Esophagus squamous epithelium (tissue), 4 donors: ENCODE results near the gene STAMBP.

Experiments
- POLR2A ChIP-seq, 4 donors: fragments of 450-650 bp; IDR thresholded peaks; one replicate each; pipeline ENCODE4 v1.6.1; 2017; ENCODE audit warnings: antibody characterized with exemption in 4 of 4, mild to moderate bottlenecking in 4 of 4, moderate library complexity in 3 of 4
- TF ChIP-seq, protein P1 (sequence below), 6 experiments: fragments of 450-650 bp in 4 of 6; fragments of 200-600 bp in 2 of 6; sonication (generic) in 2 of 6; IDR thresholded peaks; one replicate each; pipeline ENCODE4 v1.5.1; 2016 to 2019; ENCODE audit warnings: antibody characterized with exemption in 6 of 6, mild to moderate bottlenecking in 4 of 6, moderate library complexity in 4 of 6

DNA sequence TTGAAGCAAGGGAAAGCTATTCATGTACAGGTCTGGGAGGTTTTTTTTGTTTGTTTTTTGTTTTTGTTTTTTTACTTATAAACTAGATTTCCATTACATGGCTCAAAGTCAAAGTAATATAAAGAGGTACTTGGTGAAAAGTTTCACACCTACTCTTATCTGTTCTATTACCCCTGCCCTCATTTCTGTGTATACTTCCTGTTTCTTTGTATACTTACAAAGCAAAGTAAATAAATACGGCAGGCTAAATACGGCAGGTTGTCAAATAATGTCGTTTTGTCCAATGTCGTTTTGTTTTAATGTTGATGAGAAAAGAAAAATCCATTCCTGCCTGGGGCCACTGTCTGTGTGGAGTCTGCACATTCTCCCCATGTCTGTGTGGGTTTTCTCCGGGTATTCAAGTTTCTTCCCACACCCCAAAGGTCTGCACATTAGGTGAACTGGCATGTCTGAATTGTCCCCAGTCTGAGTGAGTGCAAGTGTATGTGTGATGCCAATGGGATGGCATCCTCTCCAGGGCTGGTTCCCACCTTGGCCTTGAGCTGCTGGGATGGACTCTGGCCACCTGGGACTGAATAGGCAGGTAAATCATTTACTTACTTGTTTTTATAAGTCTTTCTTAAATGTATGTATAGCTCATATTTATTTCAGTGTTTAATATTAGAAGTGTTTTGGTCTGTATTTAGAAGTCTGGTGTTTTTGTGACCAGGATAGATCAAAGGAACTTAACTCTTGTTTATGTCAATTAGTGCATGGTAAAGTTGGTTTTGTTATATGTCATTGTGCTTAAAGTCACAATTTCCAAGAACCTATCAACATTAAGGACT lies 13.4 kb downstream of the STAMBP start:
- TF ChIP-seq, protein P1, sequence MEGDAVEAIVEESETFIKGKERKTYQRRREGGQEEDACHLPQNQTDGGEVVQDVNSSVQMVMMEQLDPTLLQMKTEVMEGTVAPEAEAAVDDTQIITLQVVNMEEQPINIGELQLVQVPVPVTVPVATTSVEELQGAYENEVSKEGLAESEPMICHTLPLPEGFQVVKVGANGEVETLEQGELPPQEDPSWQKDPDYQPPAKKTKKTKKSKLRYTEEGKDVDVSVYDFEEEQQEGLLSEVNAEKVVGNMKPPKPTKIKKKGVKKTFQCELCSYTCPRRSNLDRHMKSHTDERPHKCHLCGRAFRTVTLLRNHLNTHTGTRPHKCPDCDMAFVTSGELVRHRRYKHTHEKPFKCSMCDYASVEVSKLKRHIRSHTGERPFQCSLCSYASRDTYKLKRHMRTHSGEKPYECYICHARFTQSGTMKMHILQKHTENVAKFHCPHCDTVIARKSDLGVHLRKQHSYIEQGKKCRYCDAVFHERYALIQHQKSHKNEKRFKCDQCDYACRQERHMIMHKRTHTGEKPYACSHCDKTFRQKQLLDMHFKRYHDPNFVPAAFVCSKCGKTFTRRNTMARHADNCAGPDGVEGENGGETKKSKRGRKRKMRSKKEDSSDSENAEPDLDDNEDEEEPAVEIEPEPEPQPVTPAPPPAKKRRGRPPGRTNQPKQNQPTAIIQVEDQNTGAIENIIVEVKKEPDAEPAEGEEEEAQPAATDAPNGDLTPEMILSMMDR (IDR thresholded peaks at IDR 0.05), result no peak
- TF ChIP-seq POLR2A (IDR thresholded peaks at IDR 0.05), result no peak
